Glutamatergic neuron (in vitro differentiated cells): ENCODE results near the gene ALB. TPM values are rescaled to one million over a fixed set of nuclear protein-coding genes. Genes with fewer than 3 reads are reported as not detected.
"Not testable (repeated sequence)": the region's sequence is repeated elsewhere in the genome, so short reads cannot be mapped to it uniquely, and the experiment has no call there.

Experiments used
- DNase-seq: peaks from one replicate; pipeline ENCODE4 v3.0.0; 2022
- H3K27ac Mint-ChIP-seq: one replicate; pipeline ENCODE4 v1.8.0; 2020; ENCODE audit warnings: mild to moderate bottlenecking, mixed read lengths, inconsistent platforms; ENCODE audit not compliant: unreplicated experiment
- H3K27me3 Mint-ChIP-seq: one replicate; pipeline ENCODE4 v1.8.0; 2020; ENCODE audit warnings: mild to moderate bottlenecking, moderate library complexity, mixed read lengths, inconsistent platforms; ENCODE audit not compliant: unreplicated experiment
- H3K36me3 Mint-ChIP-seq: one replicate; pipeline ENCODE4 v1.8.0; 2020; ENCODE audit warnings: mild to moderate bottlenecking, mixed read lengths, inconsistent platforms; ENCODE audit not compliant: unreplicated experiment
- H3K4me1 Mint-ChIP-seq: one replicate; pipeline ENCODE4 v1.8.0; 2020; ENCODE audit warnings: mild to moderate bottlenecking, low read depth, mixed read lengths, inconsistent platforms; ENCODE audit not compliant: unreplicated experiment
- H3K4me3 Mint-ChIP-seq: one replicate; pipeline ENCODE4 v1.8.0; 2020; ENCODE audit warnings: mild to moderate bottlenecking, mixed read lengths, inconsistent platforms; ENCODE audit not compliant: unreplicated experiment
- H3K9me3 Mint-ChIP-seq: one replicate; pipeline ENCODE4 v1.8.0; 2020; ENCODE audit warnings: mild to moderate bottlenecking, moderate library complexity, mixed read lengths, inconsistent platforms; ENCODE audit not compliant: unreplicated experiment
- CTCF ChIP-seq: fragments of 200-600 bp; sonication (generic); IDR thresholded peaks from one replicate; pipeline ENCODE4 v1.5.0; 2021; ENCODE audit not compliant: partially characterized antibody, unreplicated experiment
- total RNA-seq: library from RNA; stranded (reverse); fragmentation: NEBNext Ultra II Directional; extraction: Animal tissue kit (Norgen Biotek cat#: 25700); gene quantifications from one replicate; pipeline ENCODE4 v1.2.1, GENCODE V29; 2021; ENCODE audit not compliant: unreplicated experiment

Gene ALB
- total RNA-seq, 1 donor from 2014 or later, result not detected

- Mint-ChIP-seq H3K9me3 (no peaks in the 10 kb centered on the region), H3K27ac (no peak overlapping the region), H3K27me3 (no peaks in the 10 kb centered on the region), H3K36me3 (no peaks in the 10 kb centered on the region), H3K4me3 (no peak overlapping the region), H3K4me1 (no peaks in the 10 kb centered on the region)
- no peak for DNase-seq
- TF ChIP-seq CTCF, result no peak
Observed at GRCh38 chr4:73388887-73389286, 15.2 kb upstream of the ALB start.

- not testable (repeated sequence) for H3K27me3 Mint-ChIP-seq, H3K27ac Mint-ChIP-seq, H3K9me3 Mint-ChIP-seq, H3K4me3 Mint-ChIP-seq, H3K4me1 Mint-ChIP-seq, DNase-seq, H3K36me3 Mint-ChIP-seq
Observed at GRCh38 chr4:73389663-73390062, 14.4 kb upstream of the ALB start.

GRCh38 chr4:73391774-73392173 is 12.3 kb upstream of the ALB start:
- Mint-ChIP-seq H3K9me3 (no peaks in the 10 kb centered on the region), H3K4me1 (no peaks in the 10 kb centered on the region), H3K36me3 (no peaks in the 10 kb centered on the region), H3K27me3 (no peaks in the 10 kb centered on the region), H3K4me3 (no peak overlapping the region), H3K27ac (no peak overlapping the region)
- DNase-seq, result no peak
- no peak for TF ChIP-seq CTCF

- Mint-ChIP-seq H3K27ac (no peak overlapping the region), H3K36me3 (no peaks in the 10 kb centered on the region), H3K4me3 (no peak overlapping the region), H3K4me1 (no peaks in the 10 kb centered on the region), H3K9me3 (no peaks in the 10 kb centered on the region), H3K27me3 (no peaks in the 10 kb centered on the region)
- no peak for TF ChIP-seq CTCF
- DNase-seq, result no peak
Observed at GRCh38 chr4:73392936-73393335, 11.2 kb upstream of the ALB start.

GRCh38 chr4:73396304-73396703 is 7.8 kb upstream of the ALB start:
- no peak for TF ChIP-seq CTCF
- Mint-ChIP-seq H3K27ac (no peak overlapping the region), H3K4me3 (no peak overlapping the region), H3K9me3 (no peaks in the 10 kb centered on the region), H3K4me1 (no peaks in the 10 kb centered on the region), H3K27me3 (peaks cover 2% of the 10 kb centered on the region), H3K36me3 (no peaks in the 10 kb centered on the region)
- no peak for DNase-seq
